Neural progenitor cell (in vitro differentiated cells): ENCODE data around the gene AVEN. TPM values are rescaled to one million over a fixed set of nuclear protein-coding genes. Genes with fewer than 3 reads are reported as not detected.

Experiments
- DNase-seq: peaks from one replicate; pipeline ENCODE4 v3.0.0-alpha.2; 2016; ENCODE audit warnings: low spot score
- H2AFZ ChIP-seq: fragments of 200-600 bp; sonication (generic); replicated peaks from 2 replicates; pipeline ENCODE4 v1.6.1; 2016; ENCODE audit warnings: antibody characterized with exemption
- H3F3A ChIP-seq: fragments of 200-600 bp; sonication (generic); 2 replicates; pipeline ENCODE4 v1.6.1; 2016; ENCODE audit warnings: antibody characterized with exemption, low read depth
- H3K27ac ChIP-seq: fragments of 200-600 bp; sonication (generic); 2 replicates; pipeline ENCODE4 v1.5.1; 2016; ENCODE audit warnings: mild to moderate bottlenecking
- H3K27me3 ChIP-seq: fragments of 200-600 bp; sonication (generic); 2 replicates; pipeline ENCODE4 v1.6.1; 2016; ENCODE audit warnings: mild to moderate bottlenecking, moderate library complexity
- H3K36me3 ChIP-seq: fragments of 200-600 bp; sonication (generic); 2 replicates; pipeline ENCODE4 v1.5.1; 2016
- H3K4me1 ChIP-seq: fragments of 200-600 bp; sonication (generic); 2 replicates; pipeline ENCODE4 v1.6.1; 2016; ENCODE audit warnings: mixed run types
- H3K4me2 ChIP-seq: fragments of 200-600 bp; sonication (generic); 2 replicates; pipeline ENCODE4 v1.6.1; 2016
- H3K4me3 ChIP-seq: fragments of 200-600 bp; sonication (generic); 2 replicates; pipeline ENCODE4 v1.5.1; 2016
- H3K79me2 ChIP-seq: fragments of 200-600 bp; sonication (generic); 2 replicates; pipeline ENCODE4 v1.6.1; 2016; ENCODE audit warnings: low read depth
- H3K9ac ChIP-seq: fragments of 200-600 bp; sonication (generic); 2 replicates; pipeline ENCODE4 v1.6.1; 2016
- H3K9me3 ChIP-seq: fragments of 200-600 bp; sonication (generic); 2 replicates; pipeline ENCODE4 v1.5.1; 2016; ENCODE audit warnings: low read depth
- H4K20me1 ChIP-seq: fragments of 200-600 bp; sonication (generic); 2 replicates; pipeline ENCODE4 v1.6.1; 2016; ENCODE audit warnings: low read depth
- H3K27ac Mint-ChIP-seq: 3 replicates; pipeline ENCODE4 v1.8.0; 2021; ENCODE audit warnings: mixed read lengths
- H3K27me3 Mint-ChIP-seq: 2 replicates; pipeline ENCODE4 v1.8.0; 2022; ENCODE audit warnings: low read depth, mild to moderate bottlenecking, inconsistent platforms, moderate library complexity, mixed read lengths; ENCODE audit not compliant: insufficient read depth
- H3K36me3 Mint-ChIP-seq: 3 replicates; pipeline ENCODE4 v1.8.0; 2021; ENCODE audit warnings: mixed read lengths
- H3K4me1 Mint-ChIP-seq: 3 replicates; pipeline ENCODE4 v1.8.0; 2021; ENCODE audit warnings: mixed read lengths
- H3K4me3 Mint-ChIP-seq: 3 replicates; pipeline ENCODE4 v1.8.0; 2021; ENCODE audit warnings: mild to moderate bottlenecking, moderate library complexity, mixed read lengths
- H3K9me3 Mint-ChIP-seq: 3 replicates; pipeline ENCODE4 v1.8.0; 2020; ENCODE audit warnings: mixed read lengths
- EZH2 ChIP-seq: fragments of 200-600 bp; sonication (generic); IDR thresholded peaks from 2 replicates; pipeline ENCODE4 v1.6.1; 2017; ENCODE audit warnings: antibody characterized with exemption, mild to moderate bottlenecking, moderate library complexity
- EZH2phosphoT487 ChIP-seq: fragments of 200-600 bp; sonication (generic); IDR thresholded peaks from 2 replicates; pipeline ENCODE4 v1.6.1; 2017; ENCODE audit warnings: antibody characterized with exemption
- total RNA-seq: library from RNA; depleted of rRNA; stranded (reverse); fragments of >200 nt; gene quantifications from 2 replicates; pipeline ENCODE4 v1.2.3, GENCODE V29; 2015; ENCODE audit warnings: low replicate concordance
- TF ChIP-seq, protein P1 (sequence below): fragments of 200-600 bp; sonication (generic); IDR thresholded peaks from 2 replicates; pipeline ENCODE4 v1.5.1; 2017; ENCODE audit warnings: antibody characterized with exemption, mild to moderate bottlenecking

The AVEN gene
- total RNA-seq, 1 donor from 2014 or later = 21.9 TPM

DNA sequence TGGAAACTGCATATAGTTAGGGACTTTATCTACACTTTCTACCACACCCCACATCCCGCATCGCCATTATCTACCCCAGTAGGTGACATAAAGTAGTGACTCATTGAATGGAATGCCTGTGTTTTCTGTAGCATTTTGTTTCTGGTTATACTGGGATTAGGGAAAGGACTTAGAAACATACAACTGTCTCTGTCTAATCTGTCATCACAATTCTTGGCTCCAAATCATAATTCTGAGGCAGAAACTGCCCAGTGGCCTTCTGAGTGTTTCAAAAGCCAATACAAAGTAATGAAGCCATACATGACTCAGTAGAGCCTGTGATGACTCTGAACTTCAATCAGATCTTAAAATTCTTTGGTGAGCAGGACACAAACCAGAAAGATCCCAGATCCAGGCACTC is 186.4 kb downstream of the AVEN start:
- H3K4me1 ChIP-seq = no peaks in the 10 kb centered on the region
- H3K4me3 ChIP-seq = no peak overlapping the region
- H3K4me3 Mint-ChIP-seq = no peak overlapping the region
- no peaks in the 10 kb centered on the region for H4K20me1 ChIP-seq
- H3K4me1 Mint-ChIP-seq = no peaks in the 10 kb centered on the region
- no peaks in the 10 kb centered on the region for H3K79me2 ChIP-seq
- H2AFZ ChIP-seq = no peak overlapping the region
- DNase-seq = no peak
- no peaks in the 10 kb centered on the region for H3K36me3 Mint-ChIP-seq
- no peaks in the 10 kb centered on the region for H3K36me3 ChIP-seq
- H3K27me3 ChIP-seq = no peaks in the 10 kb centered on the region
- no peaks in the 10 kb centered on the region for H3K27me3 Mint-ChIP-seq
- no peaks in the 10 kb centered on the region for H3K9me3 ChIP-seq
- no peaks in the 10 kb centered on the region for H3F3A ChIP-seq
- H3K9me3 Mint-ChIP-seq = no peaks in the 10 kb centered on the region
- H3K4me2 ChIP-seq = no peak overlapping the region
- TF ChIP-seq EZH2 = no peak
- no peak overlapping the region for H3K27ac Mint-ChIP-seq
- H3K9ac ChIP-seq = no peak overlapping the region
- H3K27ac ChIP-seq = no peak overlapping the region

DNA sequence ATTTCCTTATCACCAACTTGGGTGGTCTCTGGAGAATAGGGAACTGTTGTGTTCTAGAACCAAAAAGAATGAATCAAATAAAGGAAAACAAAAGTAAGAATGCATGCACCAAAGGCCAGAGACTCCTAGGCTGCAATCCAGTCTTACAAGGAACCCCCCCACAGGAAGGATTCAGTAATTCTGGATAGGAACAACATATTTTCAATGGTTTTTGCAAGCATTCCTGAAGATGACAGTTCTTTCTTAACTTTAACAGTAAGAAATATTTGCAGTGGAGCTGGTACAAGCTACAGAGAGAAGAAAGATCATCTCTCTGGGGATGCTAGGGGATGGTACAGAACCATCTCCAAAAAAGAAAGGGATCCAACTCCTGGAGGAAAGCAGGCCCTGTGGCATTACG is 186.9 kb downstream of the AVEN start:
- Histone ChIP-seq H3K9me3 (no peaks in the 10 kb centered on the region), H3K4me3 (no peak overlapping the region), H3K27me3 (no peaks in the 10 kb centered on the region), H3K36me3 (no peaks in the 10 kb centered on the region), H3F3A (no peaks in the 10 kb centered on the region), H3K9ac (no peak overlapping the region), H3K27ac (no peak overlapping the region), H4K20me1 (no peaks in the 10 kb centered on the region), H3K4me1 (no peaks in the 10 kb centered on the region), H2AFZ (no peak overlapping the region), H3K4me2 (no peak overlapping the region), H3K79me2 (no peaks in the 10 kb centered on the region)
- H3K4me3 Mint-ChIP-seq = no peak overlapping the region
- TF ChIP-seq, protein P1, sequence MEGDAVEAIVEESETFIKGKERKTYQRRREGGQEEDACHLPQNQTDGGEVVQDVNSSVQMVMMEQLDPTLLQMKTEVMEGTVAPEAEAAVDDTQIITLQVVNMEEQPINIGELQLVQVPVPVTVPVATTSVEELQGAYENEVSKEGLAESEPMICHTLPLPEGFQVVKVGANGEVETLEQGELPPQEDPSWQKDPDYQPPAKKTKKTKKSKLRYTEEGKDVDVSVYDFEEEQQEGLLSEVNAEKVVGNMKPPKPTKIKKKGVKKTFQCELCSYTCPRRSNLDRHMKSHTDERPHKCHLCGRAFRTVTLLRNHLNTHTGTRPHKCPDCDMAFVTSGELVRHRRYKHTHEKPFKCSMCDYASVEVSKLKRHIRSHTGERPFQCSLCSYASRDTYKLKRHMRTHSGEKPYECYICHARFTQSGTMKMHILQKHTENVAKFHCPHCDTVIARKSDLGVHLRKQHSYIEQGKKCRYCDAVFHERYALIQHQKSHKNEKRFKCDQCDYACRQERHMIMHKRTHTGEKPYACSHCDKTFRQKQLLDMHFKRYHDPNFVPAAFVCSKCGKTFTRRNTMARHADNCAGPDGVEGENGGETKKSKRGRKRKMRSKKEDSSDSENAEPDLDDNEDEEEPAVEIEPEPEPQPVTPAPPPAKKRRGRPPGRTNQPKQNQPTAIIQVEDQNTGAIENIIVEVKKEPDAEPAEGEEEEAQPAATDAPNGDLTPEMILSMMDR = no peak
- TF ChIP-seq EZH2 = no peak
- TF ChIP-seq EZH2phosphoT487 = no peak
- DNase-seq = peak; percentile 12
- no peaks in the 10 kb centered on the region for H3K27me3 Mint-ChIP-seq
- H3K36me3 Mint-ChIP-seq = no peaks in the 10 kb centered on the region
- no peak overlapping the region for H3K27ac Mint-ChIP-seq
- H3K4me1 Mint-ChIP-seq = peaks cover 2% of the 10 kb centered on the region
- no peaks in the 10 kb centered on the region for H3K9me3 Mint-ChIP-seq

DNA sequence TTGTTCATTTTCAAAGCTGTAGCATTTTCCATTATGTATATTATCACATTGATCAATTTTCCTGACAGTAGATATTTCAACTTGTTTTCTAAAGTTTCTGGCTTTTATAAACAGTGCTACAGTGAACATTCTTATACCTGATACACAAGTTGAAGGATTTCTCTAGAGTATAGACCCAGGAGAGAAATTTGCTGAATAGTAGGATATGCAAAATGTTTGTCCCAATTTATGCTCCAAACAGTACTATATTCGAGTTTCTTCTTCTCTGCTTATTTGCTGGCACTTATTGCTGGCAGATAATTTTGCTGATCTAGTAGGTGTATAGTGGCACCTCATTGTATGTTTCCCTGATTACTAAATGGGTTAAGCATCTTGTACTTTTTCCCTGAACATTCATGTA is 187.9 kb downstream of the AVEN start:
- no peaks in the 10 kb centered on the region for H3K9me3 Mint-ChIP-seq
- H3K9ac ChIP-seq = no peak overlapping the region
- no peaks in the 10 kb centered on the region for H4K20me1 ChIP-seq
- H3K27me3 Mint-ChIP-seq = no peaks in the 10 kb centered on the region
- no peaks in the 10 kb centered on the region for H3K36me3 Mint-ChIP-seq
- no peak overlapping the region for H3K4me3 Mint-ChIP-seq
- H3K79me2 ChIP-seq = no peaks in the 10 kb centered on the region
- H3K36me3 ChIP-seq = no peaks in the 10 kb centered on the region
- no peak overlapping the region for H3K4me2 ChIP-seq
- no peak for DNase-seq
- no peaks in the 10 kb centered on the region for H3K4me1 ChIP-seq
- no peaks in the 10 kb centered on the region for H3F3A ChIP-seq
- H3K4me1 Mint-ChIP-seq = peaks cover 7% of the 10 kb centered on the region
- TF ChIP-seq, protein P1 = no peak
- TF ChIP-seq EZH2 (no peak), EZH2phosphoT487 (no peak)
- H3K27ac ChIP-seq = no peak overlapping the region
- H3K27me3 ChIP-seq = no peaks in the 10 kb centered on the region
- no peaks in the 10 kb centered on the region for H3K9me3 ChIP-seq
- no peak overlapping the region for H2AFZ ChIP-seq
- H3K27ac Mint-ChIP-seq = no peak overlapping the region
- no peak overlapping the region for H3K4me3 ChIP-seq

DNA sequence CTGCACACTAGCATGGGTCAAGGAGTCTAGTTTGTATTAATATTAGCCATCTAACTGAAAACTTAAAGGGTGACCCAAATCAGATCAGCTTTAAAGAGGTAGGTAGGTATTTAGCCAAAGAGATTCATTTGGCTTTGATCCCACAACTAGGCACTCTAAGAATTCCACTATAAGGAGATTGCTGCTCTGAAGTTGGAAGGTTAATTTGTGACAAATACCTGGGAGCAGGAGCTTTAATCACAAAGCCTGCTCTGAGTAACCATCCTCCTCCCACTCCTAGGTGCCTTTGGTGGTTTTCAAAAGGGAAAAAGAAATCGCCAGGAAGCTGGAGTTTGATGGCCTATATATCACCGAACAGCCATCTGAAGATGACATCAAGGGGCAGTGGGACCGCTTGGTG is 191.0 kb downstream of the AVEN start:
- Mint-ChIP-seq H3K4me3 (no peak overlapping the region), H3K9me3 (no peaks in the 10 kb centered on the region), H3K27me3 (no peaks in the 10 kb centered on the region), H3K36me3 (no peaks in the 10 kb centered on the region), H3K27ac (no peak overlapping the region), H3K4me1 (peaks cover 7% of the 10 kb centered on the region)
- no peak overlapping the region for H3K4me3 ChIP-seq
- DNase-seq = no peak
- H3K4me1 ChIP-seq = no peaks in the 10 kb centered on the region
- no peak for TF ChIP-seq EZH2phosphoT487
- no peak for TF ChIP-seq EZH2
- TF ChIP-seq, protein P1 = no peak
- H3F3A ChIP-seq = no peaks in the 10 kb centered on the region
- H3K4me2 ChIP-seq = no peak overlapping the region
- no peaks in the 10 kb centered on the region for H3K36me3 ChIP-seq
- H3K9ac ChIP-seq = no peak overlapping the region
- H3K9me3 ChIP-seq = no peaks in the 10 kb centered on the region
- no peaks in the 10 kb centered on the region for H3K79me2 ChIP-seq
- H3K27ac ChIP-seq = no peak overlapping the region
- H3K27me3 ChIP-seq = no peaks in the 10 kb centered on the region
- H4K20me1 ChIP-seq = no peaks in the 10 kb centered on the region
- H2AFZ ChIP-seq = no peak overlapping the region
